ENCODE data around the gene DDX1. TPM values are rescaled to one million over a fixed set of nuclear protein-coding genes. Genes with fewer than 3 reads are reported as not detected.
"Not testable (repeated sequence)": the region's sequence is repeated elsewhere in the genome, so short reads cannot be mapped to it uniquely, and the experiment has no call there.

DDX1 gene
- total and polyA plus RNA-seq, 2 experiments from 2014 or later = 37.5 to 109 TPM

DNA sequence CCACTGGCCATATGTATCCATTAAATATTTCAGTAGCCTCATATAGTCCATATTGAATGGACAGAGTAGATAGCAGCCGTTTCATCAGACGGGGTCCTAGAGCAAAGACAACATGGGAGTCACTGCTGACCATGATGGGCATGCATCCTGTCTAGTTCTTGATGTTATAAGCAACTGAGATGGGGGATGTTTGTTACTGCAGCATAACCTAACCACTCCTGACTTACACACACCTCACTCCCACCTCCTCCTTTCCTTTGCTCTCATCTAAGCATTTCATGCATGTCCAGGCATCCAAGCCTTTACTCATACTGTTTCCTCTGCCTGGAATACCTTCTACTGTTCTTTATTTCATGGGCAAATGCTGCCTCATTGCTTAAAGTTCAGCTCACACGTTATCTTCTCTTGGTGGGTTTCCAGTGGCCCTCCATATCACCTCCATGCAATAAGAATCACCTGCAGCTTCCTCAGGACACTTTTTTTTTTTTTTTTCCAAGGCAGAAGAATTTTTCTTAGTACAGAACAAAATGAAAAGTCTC, 87.8 kb downstream of the DDX1 start:
- no peaks in the 10 kb centered on the region for H3K36me3 ChIP-seq
- H3K27ac ChIP-seq = no peak overlapping the region
- no peak for TF ChIP-seq CTCF (IDR thresholded peaks at IDR 0.05; ENCODE audit: low read depth, low read length)
- no peak for DNase-seq (ENCODE audit: low read depth in 1 of 2, low spot score in 1 of 2)
- H3K27me3 ChIP-seq = no peaks in the 10 kb centered on the region
- H3K4me3 ChIP-seq = no peak overlapping the region
- H3K4me1 ChIP-seq (ENCODE audit: low read depth) = no peaks in the 10 kb centered on the region
- no peaks in the 10 kb centered on the region for H3K9me3 ChIP-seq (ENCODE audit: low read depth)

- not testable (repeated sequence) for DNase-seq (ENCODE audit: low read depth in 1 of 2, low spot score in 1 of 2)
Measured at GRCh38 chr2:15680132-15680531, 88.5 kb downstream of the DDX1 start.

More at GRCh38 chr2:15680132-15680531, 88.5 kb downstream of the DDX1 start:
- H3K27ac ChIP-seq; H3K9me3 ChIP-seq (ENCODE audit: low read depth); H3K4me3 ChIP-seq; H3K27me3 ChIP-seq; H3K4me1 ChIP-seq (ENCODE audit: low read depth); H3K36me3 ChIP-seq: not testable (repeated sequence)

Other genes with a start within 250 kb of the DDX1 start
- 55.4 and 74.8 TPM in 2 replicates for gene NBAS, start 30.5 kb upstream of the DDX1 start, total RNA-seq
- gene NBAS, start 30.5 kb upstream of the DDX1 start, polyA plus RNA-seq = 32.4 and 37.3 TPM in 2 replicates